Small intestine (tissue), 7 donors: ENCODE measurements around the gene PUDP. TPM values are rescaled to one million over a fixed set of nuclear protein-coding genes. Genes with fewer than 3 reads are reported as not detected.

Experiments
- DNase-seq, 2 donors: peaks; one replicate each; pipeline versions ENCODE4 v3.0.0 to v3.0.0-alpha.2; 2013
- FAIRE-seq: peaks from 2 replicates; lab custom pipeline; 2012; peaks lifted over from hg19 to GRCh38; lab: Jason Lieb, UNC
- H3K27ac ChIP-seq, 3 donors: one replicate each; pipeline ENCODE4 v1.5.1; 2013; ENCODE audit warnings: low read length in 2 of 3, mild to moderate bottlenecking in 2 of 3, control low read depth in 1 of 3, inconsistent platforms in 1 of 3, low read depth in 1 of 3, moderate library complexity in 1 of 3
- H3K27me3 ChIP-seq, 3 donors: one replicate each; pipeline ENCODE4 v1.6.1; 2013; ENCODE audit warnings: low read length in 3 of 3, inconsistent platforms in 1 of 3; ENCODE audit not compliant: control insufficient read depth in 3 of 3, insufficient read depth in 3 of 3
- H3K36me3 ChIP-seq, 3 donors: one replicate each; pipeline ENCODE4 v1.6.1; 2013; ENCODE audit warnings: low read length in 3 of 3, inconsistent platforms in 1 of 3, low read depth in 1 of 3, mild to moderate bottlenecking in 1 of 3, moderate library complexity in 1 of 3; ENCODE audit not compliant: control insufficient read depth in 3 of 3, insufficient read depth in 2 of 3
- H3K4me1 ChIP-seq, 3 donors: one replicate each; pipeline ENCODE4 v1.6.1; 2013; ENCODE audit warnings: low read length in 2 of 3, inconsistent platforms in 1 of 3, low read depth in 1 of 3, mild to moderate bottlenecking in 1 of 3, moderate library complexity in 1 of 3; ENCODE audit not compliant: control insufficient read depth in 3 of 3, insufficient read depth in 2 of 3
- H3K4me3 ChIP-seq, 3 donors: one replicate each; pipeline ENCODE4 v1.5.1; 2013; ENCODE audit warnings: low read length in 3 of 3, control low read depth in 1 of 3, inconsistent platforms in 1 of 3, low read depth in 1 of 3, mild to moderate bottlenecking in 1 of 3, moderate library complexity in 1 of 3
- H3K9me3 ChIP-seq, 2 donors: one replicate each; pipeline ENCODE4 v1.6.1; 2013; ENCODE audit warnings: low read depth in 1 of 2, low read length in 1 of 2; ENCODE audit not compliant: control insufficient read depth in 2 of 2, insufficient read depth in 1 of 2
- WGBS, 3 donors: extraction: QIAGEN DNeasy Blood & Tissue Kit; methylation state at CpG; one replicate each; pipeline ENCODE4 v1.1.7; 2013; 5-methylcytosine and 5-hydroxymethylcytosine counted together
- polyA plus RNA-seq, 4 donors: library from polyadenylated mRNA; stranded (reverse) in 3 of 4; unstranded in 1 of 4; fragments of 200-250 nt in 3 of 4; fragments of 120-200 nt in 1 of 4; gene quantifications; one replicate each; pipeline versions ENCODE4 v1.2.1 to v1.2.3, GENCODE V29; 2013
- donor health status: healthy with polysubstance abuse.
- donor health status: control.
- donor health status: control.
- donor health status: Bipolar disorder and iron deficiency.
- donor health status: healthy.

Gene PUDP
- polyA plus RNA-seq, 4 donors, result 16.3 to 40.4 (median 18.5) TPM

DNA sequence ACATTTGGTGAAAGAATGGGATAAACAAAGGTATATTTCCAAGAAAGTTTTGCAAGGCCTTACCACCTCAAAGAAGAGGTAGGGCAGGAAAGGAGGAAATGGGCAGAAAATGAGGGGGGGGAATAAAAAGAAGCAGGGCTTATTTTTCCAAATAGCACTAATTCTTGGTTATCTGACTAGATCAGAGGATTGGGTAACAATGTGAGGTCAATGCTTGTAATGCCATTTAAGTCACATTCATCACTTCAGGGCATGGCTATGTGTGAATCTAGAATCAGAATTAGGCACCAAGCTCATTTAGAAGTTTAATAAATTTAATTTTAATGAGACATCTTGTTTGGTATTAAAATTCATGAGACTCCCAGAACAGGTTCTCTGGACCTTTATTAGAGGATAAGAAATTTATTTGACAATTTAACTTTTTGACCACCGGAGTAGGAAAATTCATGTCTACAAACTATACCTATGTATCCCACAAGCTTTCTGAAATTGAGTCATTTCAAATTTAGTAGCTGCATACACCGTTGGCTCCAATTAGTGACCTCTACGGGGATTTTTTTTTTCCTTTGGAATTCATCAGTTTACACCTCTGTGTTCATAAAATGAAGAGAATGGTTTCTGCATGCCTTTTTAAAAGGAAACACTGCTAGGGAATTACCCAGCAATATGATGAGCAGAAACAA, 1.8 kb downstream of the PUDP start:
- Histone ChIP-seq H3K36me3 (no peaks in the 10 kb centered on the region), H3K9me3 (no peaks in the 10 kb centered on the region), H3K27me3 (no peaks in the 10 kb centered on the region), H3K4me3 (no peak overlapping the region), H3K27ac (no peak overlapping the region), H3K4me1 (peaks cover 0 to 2% (median 0%) of the 10 kb centered on the region in 3 donors)
- WGBS, 3 donors, result 76 to 83% (median 80%) methylated on average over 3 of the region's 3 CpGs
- no peak for FAIRE-seq
- DNase-seq, result no peak

DNA sequence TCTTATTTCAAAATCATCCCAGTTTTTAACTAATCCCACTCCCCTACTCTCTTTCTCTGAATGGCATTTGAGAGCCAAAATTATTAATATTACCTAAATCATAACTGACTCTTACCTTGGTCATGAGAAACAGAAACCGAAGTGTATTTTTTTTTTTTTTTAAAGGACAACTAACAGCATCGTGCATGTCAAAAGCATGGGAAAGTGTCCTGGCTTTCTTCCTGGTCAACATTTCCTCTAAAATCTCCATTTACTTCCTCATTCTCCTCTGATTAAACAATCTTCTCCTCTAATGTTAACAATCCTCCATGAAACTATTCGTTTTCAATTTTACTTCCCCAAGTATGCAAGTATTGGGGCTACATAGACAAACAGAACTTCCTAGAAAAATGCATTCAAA, 2.5 kb downstream of the PUDP start:
- H3K4me3 ChIP-seq, result no peak overlapping the region
- peaks cover 0 to 2% (median 0%) of the 10 kb centered on the region in 3 donors for H3K4me1 ChIP-seq
- H3K9me3 ChIP-seq, result no peaks in the 10 kb centered on the region
- FAIRE-seq (no peak), DNase-seq (peak; percentile 11 to 40)
- no peaks in the 10 kb centered on the region for H3K27me3 ChIP-seq
- 4 to 20% (median 20%) methylated on average over 3 of the region's 3 CpGs for WGBS, 3 donors
- no peak overlapping the region for H3K27ac ChIP-seq
- no peaks in the 10 kb centered on the region for H3K36me3 ChIP-seq

DNA sequence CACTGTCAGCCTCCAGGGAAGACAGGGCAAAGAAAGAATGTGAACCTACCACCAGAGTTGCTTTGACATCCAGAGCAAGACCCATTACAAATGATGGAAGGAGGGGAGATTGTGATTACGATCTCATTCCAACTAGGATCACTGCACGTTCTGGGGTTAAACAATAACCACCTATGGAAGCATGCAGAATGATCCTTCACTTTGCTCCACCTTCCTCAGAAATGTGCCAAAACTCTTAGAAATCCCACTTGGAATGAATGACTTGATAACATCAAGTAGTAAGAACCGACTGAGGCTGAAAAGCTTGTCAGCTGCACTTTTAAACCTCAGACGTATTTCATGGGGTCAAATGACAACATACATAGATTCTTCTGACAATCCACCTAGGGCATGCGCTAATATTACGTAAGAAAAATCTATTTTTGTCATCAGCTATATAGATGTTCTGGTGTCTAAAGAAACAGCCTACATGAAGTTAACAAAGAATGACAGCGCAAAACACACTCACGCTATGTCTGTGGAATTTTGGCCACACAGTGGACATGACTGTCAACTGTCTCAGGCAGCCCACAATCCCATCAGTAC, 3.9 kb downstream of the PUDP start:
- no peaks in the 10 kb centered on the region for H3K36me3 ChIP-seq
- H3K27me3 ChIP-seq, result no peaks in the 10 kb centered on the region
- 77 to 86% (median 81%) methylated on average over 8 of the region's 8 CpGs for WGBS, 3 donors
- FAIRE-seq (no peak), DNase-seq (no peak)
- no peaks in the 10 kb centered on the region for H3K9me3 ChIP-seq
- no peak overlapping the region for H3K4me3 ChIP-seq
- H3K27ac ChIP-seq, result no peak overlapping the region
- peaks cover 0 to 2% (median 0%) of the 10 kb centered on the region in 3 donors for H3K4me1 ChIP-seq

DNA sequence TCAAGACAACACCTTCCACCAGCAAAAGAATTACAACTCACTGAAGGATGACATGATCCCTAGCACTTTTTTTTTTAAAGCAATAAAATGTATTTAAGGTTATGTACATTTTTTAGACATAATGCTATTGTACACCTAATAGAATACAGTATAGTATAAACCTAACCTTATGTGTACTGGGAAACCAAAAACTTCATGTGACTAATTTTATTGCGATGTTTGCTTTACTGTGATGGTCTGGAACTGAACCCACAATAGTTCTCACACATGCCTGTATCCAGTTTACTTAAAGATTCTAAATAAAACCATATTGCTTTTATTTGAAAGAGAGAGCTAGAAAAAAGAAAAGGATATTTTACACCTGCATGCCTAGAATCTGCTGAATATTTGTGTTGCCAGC, 4.9 kb downstream of the PUDP start:
- FAIRE-seq, result no peak
- Histone ChIP-seq H3K4me3 (no peak overlapping the region), H3K27me3 (no peaks in the 10 kb centered on the region), H3K27ac (no peak overlapping the region), H3K36me3 (no peaks in the 10 kb centered on the region), H3K9me3 (no peaks in the 10 kb centered on the region), H3K4me1 (peaks cover 0 to 2% (median 0%) of the 10 kb centered on the region in 3 donors)
- no peak for DNase-seq
- WGBS, 3 donors, result 94 to 100% (median 100%) methylated on average over 1 of the region's 1 CpG

DNA sequence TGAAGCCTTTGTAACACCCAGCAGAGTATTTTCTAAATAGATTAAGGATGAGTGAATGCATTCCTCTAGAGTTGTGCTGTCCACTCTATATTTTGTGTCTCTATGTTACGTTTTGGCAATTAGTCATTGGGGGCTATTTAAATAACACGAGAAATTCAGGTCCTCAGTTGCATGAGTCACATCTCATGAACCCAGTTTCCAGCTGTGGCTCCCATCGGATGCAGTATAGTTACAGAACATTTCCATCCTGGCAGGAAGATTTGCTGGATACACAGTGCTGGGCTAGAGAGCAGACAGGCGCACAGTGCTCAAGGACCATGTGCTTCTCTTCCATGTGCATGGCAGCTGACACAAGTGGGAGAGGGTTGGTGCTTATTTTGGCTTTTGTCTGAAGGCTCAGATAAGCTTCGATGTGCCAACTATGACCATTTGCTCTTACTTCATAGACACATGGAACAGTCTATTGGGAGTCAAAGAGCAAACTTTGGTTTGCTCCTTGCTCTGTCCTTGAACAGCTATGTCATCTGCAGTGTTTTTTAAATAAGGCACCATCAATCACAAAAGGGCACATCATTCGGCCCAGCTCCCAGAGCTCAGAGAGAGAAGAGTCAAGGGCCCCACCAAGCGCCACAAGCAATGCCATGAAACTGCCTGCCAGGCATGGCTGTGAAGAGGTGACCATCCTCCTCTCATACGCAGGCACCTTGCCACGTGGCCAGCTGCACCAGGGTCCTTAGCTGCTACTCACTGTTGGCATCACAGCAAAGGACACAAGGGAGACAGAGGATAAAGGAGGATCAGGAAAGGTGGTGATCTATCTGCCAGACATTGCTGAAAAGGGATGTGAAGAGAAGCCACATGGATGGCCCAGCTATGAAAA, 8.5 kb downstream of the PUDP start:
- 80 to 92% (median 89%) methylated on average over 9 of the region's 9 CpGs for WGBS, 3 donors
- no peak overlapping the region for H3K27ac ChIP-seq
- no peaks in the 10 kb centered on the region for H3K27me3 ChIP-seq
- no peak for FAIRE-seq
- H3K9me3 ChIP-seq, result no peaks in the 10 kb centered on the region
- no peak for DNase-seq
- H3K36me3 ChIP-seq, result no peaks in the 10 kb centered on the region
- H3K4me3 ChIP-seq, result no peak overlapping the region
- H3K4me1 ChIP-seq, result no peaks in the 10 kb centered on the region

DNA sequence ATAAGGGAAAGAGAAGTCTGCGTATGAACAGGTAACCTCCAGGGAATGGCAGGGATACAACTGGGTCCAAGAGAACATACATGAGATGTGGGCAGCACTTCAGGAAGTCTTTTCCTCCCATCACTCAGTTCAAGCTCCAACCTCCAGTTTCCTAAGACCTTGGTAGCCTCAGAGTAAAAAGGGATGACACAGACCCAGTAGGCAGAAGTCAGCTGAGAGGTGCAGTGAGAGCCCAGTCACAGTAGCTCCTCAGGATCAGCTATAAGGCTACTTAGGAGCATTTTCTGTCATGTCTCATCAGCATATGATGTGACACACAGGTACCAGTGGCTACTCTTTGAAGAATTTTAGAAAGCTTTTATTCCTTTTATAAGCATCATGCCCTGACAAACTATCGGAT, 13.0 kb downstream of the PUDP start:
- 95 to 100% (median 97%) methylated on average over 2 of the region's 2 CpGs for WGBS, 3 donors
- no peak overlapping the region for H3K27ac ChIP-seq

DNA sequence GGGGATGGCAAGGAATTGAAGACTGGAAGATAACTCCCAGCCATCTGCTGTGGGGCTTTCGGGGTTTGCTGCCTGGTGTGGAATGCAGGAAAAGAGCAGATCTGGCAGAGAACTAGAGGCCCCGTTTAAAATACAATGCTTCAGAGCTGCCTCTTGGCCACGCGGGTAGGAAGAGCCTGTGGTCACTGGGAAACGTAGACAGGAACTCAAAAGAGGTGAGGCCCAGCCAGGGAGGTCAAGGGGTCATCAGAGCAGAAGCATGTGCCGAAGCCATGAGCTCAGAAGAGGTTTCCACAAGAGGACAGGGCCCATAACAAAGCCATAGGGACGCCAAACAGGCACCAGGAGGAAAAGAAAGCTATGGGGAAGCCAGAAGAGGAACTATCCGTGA, 14.9 kb downstream of the PUDP start:
- no peak for DNase-seq
- Histone ChIP-seq H3K36me3 (no peaks in the 10 kb centered on the region), H3K4me1 (peaks cover 4 to 17% (median 7%) of the 10 kb centered on the region in 3 donors), H3K27ac (peak overlapping the region; percentile 61 to 74 (median 72)), H3K4me3 (no peak overlapping the region), H3K27me3 (no peaks in the 10 kb centered on the region), H3K9me3 (no peaks in the 10 kb centered on the region)
- 49 to 66% (median 64%) methylated on average over 8 of the region's 8 CpGs for WGBS, 3 donors
- no peak for FAIRE-seq

More for the DNA sequence above, 13.0 kb downstream of the PUDP start:
- H3K36me3 ChIP-seq, result no peaks in the 10 kb centered on the region
- peaks cover 4 to 17% (median 6%) of the 10 kb centered on the region in 3 donors for H3K4me1 ChIP-seq
- no peaks in the 10 kb centered on the region for H3K9me3 ChIP-seq
- no peak overlapping the region for H3K4me3 ChIP-seq
- DNase-seq, result no peak
- no peaks in the 10 kb centered on the region for H3K27me3 ChIP-seq
- no peak for FAIRE-seq

DNA sequence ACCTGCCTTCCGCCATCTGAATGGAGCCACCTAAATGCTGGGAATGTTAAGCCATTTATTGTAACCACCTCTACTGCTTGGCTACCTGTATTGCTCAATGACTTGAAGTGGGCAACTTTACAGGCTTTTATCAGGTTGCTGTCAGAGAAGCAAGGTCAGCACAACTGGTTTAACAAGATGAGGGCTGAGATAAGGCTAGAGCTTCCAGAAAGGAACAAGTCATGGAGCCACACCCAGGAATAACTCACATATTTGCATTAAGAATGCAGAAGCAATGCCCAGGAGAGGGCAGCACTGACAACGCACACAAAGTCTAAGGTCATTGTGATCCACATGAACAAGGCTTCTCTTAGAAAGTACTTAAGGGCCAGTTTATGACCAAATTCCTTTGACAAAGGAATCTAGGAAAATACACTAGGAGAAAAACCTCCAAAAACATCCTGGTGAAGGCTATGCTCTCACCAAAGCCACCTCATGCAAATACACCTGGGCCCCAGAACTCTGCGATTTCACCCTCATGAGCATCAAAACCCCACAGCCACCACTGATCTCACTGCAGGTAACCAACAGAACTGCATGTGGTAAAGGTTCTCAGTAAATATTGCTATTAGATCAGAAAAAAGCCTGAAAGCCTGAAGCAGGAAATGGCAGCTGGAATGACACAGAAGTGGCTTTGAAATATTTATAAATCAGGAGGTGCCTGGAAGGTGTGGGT, 15.5 kb downstream of the PUDP start:
- no peaks in the 10 kb centered on the region for H3K9me3 ChIP-seq
- H3K27ac ChIP-seq, result peak overlapping the region; percentile 61 to 74 (median 72)
- FAIRE-seq, result no peak
- peak; percentile 87 to 90 for DNase-seq
- WGBS, 3 donors, result 44 to 59% (median 45%) methylated on average over 3 of the region's 3 CpGs
- no peak overlapping the region for H3K4me3 ChIP-seq
- H3K36me3 ChIP-seq, result no peaks in the 10 kb centered on the region
- H3K4me1 ChIP-seq, result peaks cover 4 to 17% (median 7%) of the 10 kb centered on the region in 3 donors
- H3K27me3 ChIP-seq, result no peaks in the 10 kb centered on the region
